Fibroblast of lung (primary cell): ENCODE results near the gene RELL2.

ENCODE experiments used
- CTCF ChIP-seq, 2 donors: IDR thresholded peaks in 1 of 2; conservative IDR thresholded peaks in 1 of 2; 1 replicate in 1 of 2; 2 replicates in 1 of 2; pipeline ENCODE4 v1.5.1; 2011 to 2012; ENCODE audit warnings: low read length in 2 of 2, control low read depth in 1 of 2, inconsistent platforms in 1 of 2, low read depth in 1 of 2, mild to moderate bottlenecking in 1 of 2
- EZH2 ChIP-seq: IDR thresholded peaks from 2 replicates; pipeline ENCODE4 v1.5.1; 2012; ENCODE audit warnings: low read length, control low read depth, mild to moderate bottlenecking; ENCODE audit errors: missing control alignments

- TF ChIP-seq CTCF (conservative IDR thresholded peaks at IDR 0.05 in 1 of 2, IDR thresholded peaks at IDR 0.05 in 1 of 2; ENCODE audit: low read depth in 1 of 2, low read length in 2 of 2) = peak in 1 of 2 donors; percentile 25
- no peak for TF ChIP-seq EZH2
These were observed 40.6 kb downstream of the RELL2 start for GRCh38 chr5:141677415-141677814.
